Mammary microvascular endothelial cell (primary cell): ENCODE results near the gene RAB10. TPM values are rescaled to one million over a fixed set of nuclear protein-coding genes. Genes with fewer than 3 reads are reported as not detected.

ENCODE experiments used
- total RNA-seq: library from RNA; depleted of rRNA; stranded (reverse); fragments of >200 nt; gene quantifications from 2 replicates; pipeline ENCODE4 v1.2.3, GENCODE V29; 2015

Gene RAB10
- total RNA-seq, result 93.2 and 93.3 TPM in 2 replicates

GRCh38 chr2:26033818-26034636 is at the start of gene RAB10:
Gene RAB10 (plus strand): TSS chr2:26034084. CDS start chr2:26034609, 525 bp downstream.

DNA sequence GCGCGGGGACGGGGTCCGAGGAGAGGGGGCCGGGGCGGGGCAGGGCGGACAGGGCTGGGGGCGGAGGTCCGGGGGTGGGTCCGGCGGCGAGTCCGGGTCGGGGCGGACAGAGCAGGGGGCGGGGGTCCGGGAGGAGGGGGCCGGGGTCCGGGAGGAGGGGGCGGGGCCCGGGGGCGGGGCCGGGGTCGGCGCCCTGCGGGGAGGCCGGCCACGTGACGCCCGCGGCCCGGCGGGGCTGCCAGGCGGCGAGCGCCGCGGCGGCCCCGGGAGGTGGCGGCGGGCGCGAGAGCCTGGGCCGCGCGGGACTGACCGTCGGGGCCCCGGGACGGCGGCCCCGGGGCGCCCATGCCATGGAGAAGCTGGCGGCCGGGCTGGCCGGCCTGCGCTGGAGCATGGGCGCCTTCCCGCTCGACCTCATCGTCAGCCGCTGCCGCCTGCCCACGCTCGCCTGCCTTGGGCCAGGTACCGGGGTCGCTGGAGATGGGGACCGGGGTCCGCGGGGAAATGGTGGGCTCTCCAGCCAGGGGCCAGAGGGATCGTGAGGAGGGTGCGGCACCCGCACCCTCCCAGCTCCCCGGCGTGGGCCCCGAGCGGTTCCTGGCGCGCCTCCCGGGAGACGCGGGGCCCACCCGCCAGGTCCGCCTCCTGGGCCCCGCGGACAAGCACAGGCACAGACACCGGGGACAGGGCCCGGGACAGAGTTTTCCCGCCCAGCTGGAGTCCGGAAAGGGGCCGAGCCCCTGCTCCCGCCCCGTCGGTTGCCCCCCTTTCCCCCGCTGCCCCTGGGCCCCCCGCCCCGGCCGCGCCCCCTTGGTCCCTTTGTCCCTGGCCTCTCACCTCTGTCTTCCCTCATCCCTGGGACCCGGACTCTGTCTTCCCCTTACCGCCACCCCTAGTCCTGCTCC is 139.2 kb downstream of the RAB10 start, which contains the start of gene GAREM2:
Gene GAREM2 (plus strand): TSS at position 218 of the 905 bp plus-strand sequence. CDS start 133 bp downstream, at position 351.

Other genes with a start within 250 kb of the RAB10 start
- 10.0 and 12.8 TPM in 2 replicates for gene ASXL2, start 155.6 kb upstream of the RAB10 start, total RNA-seq
- 10.2 and 10.4 TPM in 2 replicates for gene KIF3C, start 51.6 kb upstream of the RAB10 start, total RNA-seq
- gene GAREM2, start 139.0 kb downstream of the RAB10 start, total RNA-seq, result 0.20 and 0.25 TPM in 2 replicates
- 144 and 159 TPM in 2 replicates for gene HADHA, start 210.5 kb downstream of the RAB10 start, total RNA-seq
- 83.3 and 96.9 TPM in 2 replicates for gene HADHB, start 210.9 kb downstream of the RAB10 start, total RNA-seq